Testis (tissue), 3 donors: ENCODE results near the gene NRARP. TPM values are rescaled to one million over a fixed set of nuclear protein-coding genes. Genes with fewer than 3 reads are reported as not detected.

Experiments used
- DNase-seq: peaks from one replicate; pipeline ENCODE4 v3.0.0-alpha.2; 2019
- H3K27ac ChIP-seq, 2 donors: fragments of 200-600 bp; sonication (generic); one replicate each; pipeline ENCODE4 v1.5.1; 2019
- H3K27me3 ChIP-seq: fragments of 200-600 bp; sonication (generic); one replicate; pipeline ENCODE4 v1.5.1; 2019
- H3K36me3 ChIP-seq: fragments of 200-600 bp; sonication (generic); one replicate; pipeline ENCODE4 v1.5.1; 2017; ENCODE audit warnings: low read depth; ENCODE audit errors: missing control alignments
- H3K4me1 ChIP-seq: fragments of 200-600 bp; sonication (generic); one replicate; pipeline ENCODE4 v1.5.1; 2019
- H3K4me3 ChIP-seq, 2 donors: fragments of 200-600 bp; sonication (generic); one replicate each; pipeline ENCODE4 v1.5.1; 2017 to 2019
- H3K9me3 ChIP-seq: fragments of 200-600 bp; sonication (generic); one replicate; pipeline ENCODE4 v1.5.1; 2017
- POLR2A ChIP-seq: fragments of 450-650 bp; IDR thresholded peaks from one replicate; pipeline ENCODE4 v1.6.1; 2017; ENCODE audit warnings: antibody characterized with exemption, mild to moderate bottlenecking, moderate library complexity
- WGBS, 2 donors: methylation state at CpG; one replicate each; pipeline ENCODE4 v1.1.5; 2018; 5-methylcytosine and 5-hydroxymethylcytosine counted together
- intact Hi-C: fragments of 100-400 bp; cut with DNase I; formaldehyde crosslinking; loops from one replicate; pipeline ENCODE4 v1.15.1; 2023; ENCODE audit warnings: low total_unique reads
- polyA plus RNA-seq: library from polyadenylated mRNA; stranded (reverse); fragments of 350-450 nt; fragmentation: Illumina TruSeq; extraction: RNeasy Lipid Tissue Mini Kit (QIAGEN cat#74804); gene quantifications from one replicate; pipeline ENCODE4 v1.2.3, GENCODE V29; 2014; ENCODE audit warnings: low read depth, low replicate concordance; ENCODE audit not compliant: insufficient read depth
- total RNA-seq, 2 donors: library from RNA; depleted of rRNA; stranded (reverse); fragments of >200 nt; gene quantifications; one replicate each; pipeline ENCODE4 v1.2.3, GENCODE V29; 2016
- TF ChIP-seq, protein P1 (sequence below), 3 experiments: fragments of 450-650 bp in 2 of 3; fragments of 200-600 bp in 1 of 3; sonication (generic) in 1 of 3; IDR thresholded peaks; one replicate each; pipeline ENCODE4 v1.5.1; 2016 to 2019; ENCODE audit warnings: antibody characterized with exemption in 3 of 3, mild to moderate bottlenecking in 2 of 3, moderate library complexity in 1 of 3

The NRARP gene
- total and polyA plus RNA-seq, 3 donors from 2014 or later, result 5.2 to 40.6 (median 14.4) TPM

DNA sequence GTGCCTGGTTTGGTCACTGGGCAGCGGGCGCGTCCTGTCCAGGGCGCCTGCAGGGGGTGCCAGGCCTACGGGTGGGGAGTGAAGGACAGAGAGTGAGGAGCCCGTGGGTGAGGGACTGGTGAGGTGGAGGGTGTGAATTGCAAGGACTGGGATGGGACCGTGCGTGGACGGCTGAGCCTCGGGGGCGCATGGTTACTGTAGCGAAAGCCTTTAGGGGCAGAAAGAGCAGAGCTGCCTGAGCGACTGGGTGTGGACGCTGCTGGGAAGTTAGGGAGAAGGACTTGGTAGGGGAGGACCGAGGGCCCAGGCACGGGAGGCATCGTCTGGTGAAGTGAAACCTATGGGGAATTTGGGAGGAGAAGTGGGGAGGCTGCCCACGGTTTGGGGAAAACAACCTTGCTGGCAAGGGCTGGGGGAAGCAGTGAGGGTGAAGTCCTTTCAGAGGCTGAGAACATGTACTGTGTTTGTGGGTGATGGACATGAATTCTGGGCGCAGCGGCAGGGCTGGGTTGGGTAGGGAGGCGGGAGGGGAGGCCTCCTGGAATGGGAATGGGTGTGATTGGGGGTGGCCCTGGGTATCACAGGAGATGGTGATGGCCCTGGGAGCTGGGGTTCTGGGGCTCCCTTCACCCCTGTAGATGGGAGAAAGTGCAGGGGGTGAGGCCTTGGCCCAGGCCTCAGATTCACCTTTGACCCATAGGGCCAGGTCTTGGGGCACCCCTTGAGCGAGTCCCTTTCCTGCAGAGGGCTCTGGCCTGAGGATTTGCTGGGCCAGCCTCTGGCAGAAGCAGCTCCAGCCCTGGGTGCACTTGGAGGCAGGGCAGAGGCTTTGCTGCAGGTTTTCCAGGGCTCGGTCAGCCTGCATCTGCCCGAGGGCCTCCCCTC, 26.2 kb downstream of the NRARP start:
- intact Hi-C loops, result no loop called here
- no peaks in the 10 kb centered on the region for H3K36me3 ChIP-seq

GRCh38 chr9:137275203-137275587, 26.9 kb downstream of the NRARP start:
- intact Hi-C loops, result no loop called here
- whole genome bisulfite sequencing, 2 donors, result 87 to 92% methylated on average over 10 of the region's 10 CpGs
- no peak overlapping the region for H3K4me3 ChIP-seq
- H3K27ac ChIP-seq, result no peak overlapping the region
- TF ChIP-seq, protein P1, sequence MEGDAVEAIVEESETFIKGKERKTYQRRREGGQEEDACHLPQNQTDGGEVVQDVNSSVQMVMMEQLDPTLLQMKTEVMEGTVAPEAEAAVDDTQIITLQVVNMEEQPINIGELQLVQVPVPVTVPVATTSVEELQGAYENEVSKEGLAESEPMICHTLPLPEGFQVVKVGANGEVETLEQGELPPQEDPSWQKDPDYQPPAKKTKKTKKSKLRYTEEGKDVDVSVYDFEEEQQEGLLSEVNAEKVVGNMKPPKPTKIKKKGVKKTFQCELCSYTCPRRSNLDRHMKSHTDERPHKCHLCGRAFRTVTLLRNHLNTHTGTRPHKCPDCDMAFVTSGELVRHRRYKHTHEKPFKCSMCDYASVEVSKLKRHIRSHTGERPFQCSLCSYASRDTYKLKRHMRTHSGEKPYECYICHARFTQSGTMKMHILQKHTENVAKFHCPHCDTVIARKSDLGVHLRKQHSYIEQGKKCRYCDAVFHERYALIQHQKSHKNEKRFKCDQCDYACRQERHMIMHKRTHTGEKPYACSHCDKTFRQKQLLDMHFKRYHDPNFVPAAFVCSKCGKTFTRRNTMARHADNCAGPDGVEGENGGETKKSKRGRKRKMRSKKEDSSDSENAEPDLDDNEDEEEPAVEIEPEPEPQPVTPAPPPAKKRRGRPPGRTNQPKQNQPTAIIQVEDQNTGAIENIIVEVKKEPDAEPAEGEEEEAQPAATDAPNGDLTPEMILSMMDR (IDR thresholded peaks at IDR 0.05), result no peak
- no peak for TF ChIP-seq POLR2A
- H3K4me1 ChIP-seq, result peaks cover 12% of the 10 kb centered on the region
- H3K36me3 ChIP-seq, result no peaks in the 10 kb centered on the region
- no peak for DNase-seq
- H3K9me3 ChIP-seq, result no peaks in the 10 kb centered on the region
- no peaks in the 10 kb centered on the region for H3K27me3 ChIP-seq

More for the DNA sequence above, 26.2 kb downstream of the NRARP start:
- no peak for DNase-seq
- TF ChIP-seq, protein P1 (IDR thresholded peaks at IDR 0.05), result no peak
- no peak for TF ChIP-seq POLR2A
- H3K27me3 ChIP-seq, result no peaks in the 10 kb centered on the region
- WGBS, 2 donors, result 82 to 90% methylated on average over 22 to 23 of the region's 24 CpGs
- H3K27ac ChIP-seq, result peak overlapping the region in 1 of 2 donors; percentile 89
- no peak overlapping the region for H3K4me3 ChIP-seq
- H3K9me3 ChIP-seq, result no peaks in the 10 kb centered on the region
- peaks cover 12% of the 10 kb centered on the region for H3K4me1 ChIP-seq

- WGBS, 2 donors, result 64 to 73% methylated on average over 4 to 15 of the region's 15 CpGs
- Histone ChIP-seq H3K36me3 (no peaks in the 10 kb centered on the region), H3K9me3 (no peaks in the 10 kb centered on the region), H3K27me3 (no peaks in the 10 kb centered on the region), H3K4me1 (peaks cover 21% of the 10 kb centered on the region), H3K27ac (no peak overlapping the region), H3K4me3 (no peak overlapping the region)
- intact Hi-C loops, result no loop called here
- TF ChIP-seq, protein P1 (IDR thresholded peaks at IDR 0.05), result no peak
- no peak for TF ChIP-seq POLR2A
- no peak for DNase-seq
These were observed 28.3 kb downstream of the NRARP start for GRCh38 chr9:137273611-137274320.

- no peak overlapping the region for H3K27ac ChIP-seq
- no peak overlapping the region for H3K4me3 ChIP-seq
- 89 to 93% methylated on average over 9 to 13 of the region's 13 CpGs for WGBS, 2 donors
- no peak for DNase-seq
- no peaks in the 10 kb centered on the region for H3K27me3 ChIP-seq
- peaks cover 22% of the 10 kb centered on the region for H3K4me1 ChIP-seq
- intact Hi-C loops, result no loop called here
- H3K9me3 ChIP-seq, result no peaks in the 10 kb centered on the region
- no peak for TF ChIP-seq POLR2A
- TF ChIP-seq, protein P1 (IDR thresholded peaks at IDR 0.05), result no peak
- H3K36me3 ChIP-seq, result no peaks in the 10 kb centered on the region
These were observed 29.0 kb downstream of the NRARP start for GRCh38 chr9:137273095-137273490.
